HG02763 (cell line): ENCODE results near the gene LYVE1.

ENCODE experiments used
- ATAC-seq: cut with Tn5 transposase; IDR thresholded peaks from one replicate; pipeline ENCODE4 v1.9.1; 2021; ENCODE audit warnings: mild to moderate bottlenecking, moderate library complexity; ENCODE audit not compliant: unreplicated experiment

The LYVE1 gene

GRCh38 chr11:10526974-10527918 is 41.2 kb downstream of the LYVE1 start:
- no peak for ATAC-seq

GRCh38 chr11:10524471-10524870 is 44.0 kb downstream of the LYVE1 start:
- no peak for ATAC-seq

- no peak for ATAC-seq
Measured at GRCh38 chr11:10522921-10523320, 45.5 kb downstream of the LYVE1 start.

GRCh38 chr11:10522276-10522675 is 46.2 kb downstream of the LYVE1 start:
- no peak for ATAC-seq

- ATAC-seq: no peak
Measured at GRCh38 chr11:10520562-10520961, 47.9 kb downstream of the LYVE1 start.

- no peak for ATAC-seq
Measured at GRCh38 chr11:10519630-10520029, 48.8 kb downstream of the LYVE1 start.

- no peak for ATAC-seq
Measured at GRCh38 chr11:10518891-10519290, 49.6 kb downstream of the LYVE1 start.

- no peak for ATAC-seq
Measured at GRCh38 chr11:10518123-10518522, 50.3 kb downstream of the LYVE1 start.

GRCh38 chr11:10515418-10515817 is 53.0 kb downstream of the LYVE1 start:
- ATAC-seq: no peak

- no peak for ATAC-seq
Measured at GRCh38 chr11:10514709-10515108, 53.8 kb downstream of the LYVE1 start.

- no peak for ATAC-seq
Measured at GRCh38 chr11:10514202-10514601, 54.3 kb downstream of the LYVE1 start.

- ATAC-seq: no peak
Measured at GRCh38 chr11:10511181-10511621, 57.3 kb downstream of the LYVE1 start.
